ENCODE results near the gene NPAS2.
A peak's percentile ranks its signal among the peaks of the same experiment; 100 is the strongest.

NPAS2 gene

DNA sequence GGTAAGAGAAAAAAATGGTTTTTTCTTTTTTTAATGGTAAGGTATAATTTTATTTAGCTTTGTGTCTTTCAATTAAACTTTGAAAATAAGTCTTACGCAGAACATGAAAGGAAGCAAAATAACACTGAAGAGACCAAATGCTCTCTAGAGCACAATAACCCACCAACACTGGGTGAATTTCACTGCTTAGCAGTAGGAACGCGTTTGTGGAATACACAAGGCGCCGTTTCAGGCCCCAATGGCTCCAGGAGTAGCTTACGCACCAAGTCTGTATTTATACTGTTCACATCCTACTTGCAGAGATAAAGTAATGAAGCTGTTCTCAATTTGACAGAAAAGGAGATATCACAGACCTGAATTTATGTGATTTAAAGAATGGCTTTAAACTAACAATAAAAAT, 205.6 kb downstream of the NPAS2 start:
- no peak for DNase-seq

DNA sequence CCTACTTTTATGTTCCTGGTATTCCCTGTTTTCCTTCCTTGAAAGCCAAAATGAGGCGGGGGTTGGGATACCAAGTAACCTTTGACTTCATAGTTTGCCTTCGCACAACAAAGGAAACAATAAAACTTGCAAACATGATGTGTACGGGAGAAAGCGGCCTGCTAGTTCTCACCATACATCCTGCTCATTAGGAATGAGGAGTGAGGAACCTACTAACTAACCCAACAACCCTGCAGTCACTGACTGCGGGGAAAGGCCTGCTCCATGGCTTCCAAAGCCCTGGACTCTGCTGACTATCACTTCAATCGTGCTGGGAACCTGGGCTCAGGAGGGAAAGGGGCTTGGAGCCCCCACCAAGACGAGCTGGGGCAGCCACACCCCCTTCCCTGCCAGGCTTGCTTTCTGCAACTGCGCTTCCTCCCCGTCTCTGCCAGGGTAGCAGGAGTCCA, 206.3 kb downstream of the NPAS2 start:
- no peak for DNase-seq

DNA sequence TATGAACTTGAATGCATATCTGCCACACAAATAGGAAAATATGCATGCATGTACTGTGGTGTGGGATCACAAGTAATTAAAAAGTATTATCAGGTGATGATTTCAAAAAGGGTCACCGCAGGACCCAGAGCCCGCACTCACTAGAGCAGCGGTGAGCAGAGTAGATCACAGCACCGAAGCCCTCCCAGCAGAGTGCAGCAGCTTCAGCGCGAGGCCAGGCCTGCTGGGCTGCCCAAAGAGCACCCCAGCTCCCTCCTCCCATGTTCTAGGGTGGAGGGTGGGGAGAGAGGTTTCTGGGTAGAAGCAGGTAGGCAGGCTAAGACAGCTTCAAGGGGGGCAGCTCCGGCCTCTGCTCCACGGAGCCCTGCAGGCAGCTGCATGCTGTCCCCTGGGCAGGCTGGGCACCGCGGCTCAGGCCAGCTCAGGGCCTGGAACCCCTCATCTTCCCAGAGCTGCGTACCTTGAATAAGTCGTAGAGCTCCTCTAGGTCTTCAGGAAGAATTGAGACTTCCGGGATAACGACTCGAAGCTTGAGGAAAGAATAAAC, 207.1 kb downstream of the NPAS2 start:
- no peak for DNase-seq

DNA sequence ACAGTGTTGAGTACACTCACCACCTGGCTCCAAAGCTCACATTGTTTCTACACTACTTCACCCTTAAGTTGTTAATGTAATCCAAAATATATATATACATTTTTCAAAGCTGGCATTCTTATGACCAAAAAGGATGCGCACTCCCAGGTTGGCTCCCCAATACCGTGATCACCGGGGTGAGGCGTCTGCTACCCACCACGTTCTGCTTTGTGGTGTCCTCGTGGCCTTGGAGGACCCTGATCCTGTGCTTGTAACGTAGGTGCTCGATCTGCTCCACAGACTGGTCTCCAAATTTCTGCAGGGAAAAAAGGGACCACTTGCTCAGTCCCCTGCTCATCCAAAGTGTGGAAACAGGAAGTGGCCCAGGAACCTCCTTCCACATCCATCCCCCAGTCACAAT, 207.9 kb downstream of the NPAS2 start:
- DNase-seq = no peak

DNA sequence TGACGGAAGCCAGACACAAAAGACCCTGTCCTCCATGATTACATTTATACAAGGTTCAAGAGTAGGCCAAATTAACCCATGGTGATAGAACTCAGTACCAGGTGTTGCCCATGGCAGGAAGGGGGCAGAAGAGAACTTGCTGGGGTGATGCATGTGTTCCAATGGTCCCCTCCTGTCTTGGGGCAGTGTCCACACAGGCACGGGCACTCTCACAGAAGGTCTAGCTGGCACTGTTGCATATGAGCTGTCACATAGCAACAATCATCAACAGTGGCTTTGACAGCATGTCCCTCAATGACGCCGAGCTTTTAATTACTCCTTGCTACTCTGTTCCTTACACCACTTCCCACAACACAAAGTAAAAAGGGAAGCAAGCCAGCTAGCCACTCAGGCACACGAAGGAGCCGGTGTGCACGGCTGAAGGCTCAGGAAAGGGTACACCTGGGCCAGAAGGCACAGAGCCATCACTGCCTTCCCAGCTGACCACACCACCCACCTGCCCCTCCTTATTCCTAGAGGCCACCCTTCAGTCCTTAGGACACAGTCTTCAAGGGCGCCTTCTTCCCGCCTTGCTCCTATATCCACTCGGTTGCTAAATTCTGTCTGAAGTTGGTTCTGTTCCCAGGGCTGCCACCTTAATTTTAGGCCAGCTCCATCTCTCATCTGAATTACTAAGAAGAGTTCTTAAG, 211.1 kb downstream of the NPAS2 start:
- DNase-seq = no peak

DNA sequence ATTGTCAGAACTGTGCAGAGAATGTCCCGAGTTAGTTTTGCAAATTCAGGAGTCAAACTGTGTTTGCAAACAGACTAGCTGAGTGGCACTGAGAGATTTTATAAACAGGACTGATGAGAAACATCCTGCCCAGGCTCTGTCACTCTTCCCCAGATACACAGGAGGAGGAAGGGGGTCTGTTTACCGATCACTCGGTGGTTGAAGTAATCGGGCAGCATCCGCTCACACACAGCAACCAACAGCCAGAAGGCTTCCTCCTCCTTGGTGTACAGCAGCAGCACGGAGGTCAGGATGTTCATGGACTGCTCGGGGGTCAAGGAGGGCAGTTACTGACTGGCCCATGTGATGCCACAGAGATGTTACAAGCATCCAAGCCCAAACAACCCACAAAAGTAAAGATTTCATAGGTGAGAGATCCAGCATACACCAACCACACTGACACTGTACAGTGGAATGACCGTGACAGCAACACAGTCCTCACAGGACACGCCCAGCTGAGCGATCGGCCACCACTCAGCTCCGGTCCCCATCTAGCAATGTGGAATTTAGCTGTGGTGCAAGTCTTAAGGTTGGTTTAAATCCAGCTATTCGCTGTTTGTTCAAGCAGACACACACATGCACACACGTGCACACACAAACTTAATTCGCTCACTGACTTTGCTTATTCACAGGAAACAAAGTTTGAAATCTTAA, 212.3 kb downstream of the NPAS2 start:
- no peak for DNase-seq

DNA sequence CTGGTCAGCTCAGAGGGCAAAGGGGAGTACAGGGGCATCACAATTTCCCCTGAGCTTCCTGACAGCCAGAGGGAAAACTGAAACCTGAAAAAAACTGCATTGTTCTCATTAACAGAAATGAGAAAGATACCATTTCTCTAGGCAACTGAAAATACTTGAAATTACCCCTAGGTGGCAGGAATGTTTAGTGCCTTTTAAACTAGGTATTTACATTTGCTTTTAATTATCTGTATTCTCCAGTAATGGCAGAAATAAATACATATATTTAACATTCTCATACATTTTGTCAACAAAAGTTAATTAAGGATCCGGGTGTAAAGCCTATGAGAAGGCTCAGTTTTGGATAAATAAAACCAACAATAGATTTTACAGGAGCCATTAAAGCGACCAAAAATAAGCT, 216.6 kb downstream of the NPAS2 start:
- DNase-seq = peak; percentile 6

DNA sequence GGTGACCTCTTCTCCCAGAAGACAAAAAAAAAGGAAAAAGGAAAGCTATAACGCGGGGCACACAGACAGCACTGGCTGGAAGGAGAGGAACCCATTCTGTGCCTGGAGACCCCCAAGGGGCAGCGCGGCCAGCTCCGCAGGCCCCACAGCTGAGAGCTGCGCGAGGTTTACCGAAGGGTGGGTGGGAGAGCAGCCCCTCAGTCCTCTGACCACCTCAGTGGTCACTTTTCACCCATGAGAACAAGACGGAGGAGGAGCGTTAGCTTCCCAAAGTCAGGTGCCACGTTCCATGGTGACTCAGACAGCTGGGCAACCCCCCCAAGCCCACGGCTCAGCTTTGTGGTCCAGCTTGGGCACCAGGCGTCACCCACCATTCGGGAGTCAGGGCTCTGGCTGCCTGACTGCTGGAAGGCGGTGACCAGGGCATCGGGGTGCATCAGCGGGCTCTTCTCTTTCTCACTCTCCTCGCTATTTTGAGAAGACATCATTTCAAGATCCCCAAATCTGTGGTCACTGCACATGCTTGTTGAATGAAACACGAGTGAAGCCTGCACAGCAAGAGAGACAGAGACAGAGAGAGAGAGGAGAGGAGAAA, 217.3 kb downstream of the NPAS2 start:
- no peak for DNase-seq

DNA sequence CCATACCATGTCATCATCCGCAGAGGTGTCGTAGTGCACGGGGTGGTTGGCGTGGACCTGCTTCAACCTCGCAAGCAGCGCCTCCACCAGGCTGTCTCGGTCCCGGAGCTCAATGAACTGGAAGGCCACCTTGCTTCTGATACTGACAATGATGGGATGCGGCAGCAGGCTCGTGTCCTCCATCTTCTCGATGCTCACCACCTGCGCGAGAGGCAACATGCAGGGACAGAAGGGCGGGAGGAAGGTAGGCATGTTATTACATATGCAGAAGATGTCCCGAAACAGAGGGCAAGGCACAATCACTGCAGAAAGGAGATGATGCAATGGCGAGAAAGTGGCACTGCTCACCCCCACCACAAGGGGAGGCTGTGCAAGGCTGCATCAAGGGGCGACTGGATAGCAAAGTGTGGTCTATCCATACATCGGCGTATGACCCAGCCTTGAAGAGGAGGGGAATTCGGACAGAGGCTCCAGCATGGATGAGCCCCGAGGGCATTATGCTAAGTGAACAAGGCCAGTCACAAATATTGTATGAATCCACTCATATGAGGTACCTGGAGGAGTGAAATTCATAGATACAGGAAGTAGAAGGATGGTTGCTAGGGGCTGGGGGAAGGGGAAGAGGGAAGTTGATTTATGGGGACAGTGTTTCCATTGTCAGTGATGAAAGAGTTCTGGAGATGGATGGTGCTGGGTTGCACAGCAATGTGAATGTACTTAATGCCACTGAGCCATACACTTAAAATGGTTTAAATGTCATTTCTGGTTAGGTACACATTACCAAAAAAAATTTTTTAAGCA, 218.7 kb downstream of the NPAS2 start:
- DNase-seq = peak; percentile 27

DNA sequence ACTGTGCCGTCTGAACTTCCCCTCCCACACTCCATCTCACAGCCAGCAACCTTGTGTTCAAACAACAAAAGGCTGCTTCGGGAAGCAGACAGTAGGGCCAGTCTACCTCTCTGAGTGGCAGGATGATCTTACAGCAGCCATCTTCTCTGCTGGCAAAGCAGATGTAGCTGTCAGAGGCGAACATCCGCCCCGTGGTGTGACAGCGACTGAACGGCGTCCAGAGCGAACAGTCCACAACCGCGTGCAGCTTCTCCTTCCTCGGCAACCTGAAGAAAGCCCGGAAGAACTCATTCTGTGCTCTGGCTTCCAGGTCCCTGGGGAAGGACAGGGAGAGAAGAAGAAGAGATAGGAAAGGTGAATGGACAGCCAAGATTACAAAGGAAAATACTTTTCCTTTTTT, 220.1 kb downstream of the NPAS2 start:
- no peak for DNase-seq

DNA sequence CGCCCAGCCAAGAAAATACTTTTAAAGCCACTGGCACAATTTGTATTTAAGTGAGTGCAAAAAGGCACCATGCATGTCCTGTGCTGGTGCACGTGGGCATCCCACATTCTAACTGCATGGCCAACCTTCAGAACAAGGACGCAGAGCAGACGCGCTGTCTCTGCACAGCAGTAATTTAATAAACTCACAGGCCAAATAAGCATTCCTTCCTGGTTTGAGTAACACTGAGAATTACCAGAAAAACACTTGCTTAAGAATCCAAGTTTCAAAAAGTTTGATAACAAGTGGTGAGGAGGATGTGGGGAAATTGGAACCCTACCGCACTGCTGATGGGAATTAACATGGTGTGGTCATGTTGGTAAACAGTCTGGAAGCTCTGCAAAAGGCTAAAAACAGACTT, 220.8 kb downstream of the NPAS2 start:
- DNase-seq = no peak

DNA sequence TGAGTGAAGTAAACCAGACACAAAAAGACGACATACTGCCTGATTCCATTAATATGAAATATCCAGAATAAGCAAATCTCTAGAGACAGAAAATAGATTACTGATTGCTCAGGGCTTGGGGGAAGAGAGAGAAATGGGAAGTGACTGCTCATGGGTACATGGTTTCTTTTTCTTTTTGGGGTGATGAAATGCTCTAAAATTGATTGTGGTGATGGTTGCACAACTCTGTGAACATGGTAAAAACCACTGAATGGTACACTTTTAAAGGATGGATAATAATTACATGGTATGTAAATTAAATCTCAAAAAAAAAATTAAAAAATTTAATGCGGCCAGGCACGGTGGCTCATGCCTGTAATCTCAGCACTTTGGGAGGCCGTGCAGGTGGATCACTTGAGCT, 221.5 kb downstream of the NPAS2 start:
- no peak for DNase-seq

DNA sequence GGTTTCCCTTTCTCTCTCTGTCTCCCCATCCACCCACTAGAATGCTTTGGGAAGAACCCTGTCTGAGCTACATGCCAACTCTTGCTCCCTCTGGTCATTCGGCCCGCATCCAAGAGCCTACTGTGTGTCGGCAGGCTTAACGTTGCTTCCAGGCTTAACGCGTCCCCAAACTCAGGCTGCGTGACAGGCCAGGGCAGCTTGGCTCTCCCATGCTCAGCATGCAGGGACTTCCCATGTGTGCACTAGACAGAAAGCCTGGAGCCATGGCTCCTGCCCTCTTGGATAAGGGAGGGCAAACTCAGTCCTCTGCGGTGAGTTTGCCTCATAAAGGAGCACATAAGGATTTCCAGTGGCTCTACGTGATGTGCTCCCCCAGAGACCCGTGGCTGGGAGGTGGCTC, 225.4 kb downstream of the NPAS2 start:
- DNase-seq = no peak

All from activated CD4-positive, alpha-beta T cell treated with anti-CD3 and anti-CD28 coated beads, Interleukin-10, Interleukin-2, amounts not matched to agents 100 ng/mL and 50 ng/mL, durations not matched to agents 16 hours and 8 hours (primary cell).